ENCODE results near the gene PHC2.

- no peak for TF ChIP-seq REST (IDR thresholded peaks at IDR 0.05; ENCODE audit: borderline replicate concordance)
- no peak for TF ChIP-seq CTCF (IDR thresholded peaks at IDR 0.05; ENCODE audit: poor library complexity, severe bottlenecking)
- TF ChIP-seq EP300 (conservative IDR thresholded peaks at IDR 0.05; ENCODE audit: poor library complexity, severe bottlenecking), result no peak
- TF ChIP-seq POLR2AphosphoS5 (IDR thresholded peaks at IDR 0.05), result no peak
- no peak for TF ChIP-seq MXI1 (conservative IDR thresholded peaks at IDR 0.05; ENCODE audit: poor library complexity, severe bottlenecking)
- no peak for TF ChIP-seq TAF1 (IDR thresholded peaks at IDR 0.05; ENCODE audit: low read depth)
Observed at GRCh38 chr1:33370301-33370700, 60.6 kb downstream of the PHC2 start.

Data from neural cell (in vitro differentiated cells).